SK-N-SH treated with all-trans-retinoic acid at 6 μM for 48 hours (cell line): ENCODE measurements around the gene UST.

Experiments used
- ATAC-seq: fragments of 200-7000 bp; cut with Tn5 transposase; 3 replicates; pipeline ENCODE4 v1.9.1; 2020; ENCODE audit warnings: mild to moderate bottlenecking, moderate library complexity
- ARNTL ChIP-seq: fragments of 450-650 bp; formaldehyde crosslinking; IDR thresholded peaks from 2 replicates; pipeline ENCODE4 v1.5.0; 2020; ENCODE audit warnings: low read depth, mild to moderate bottlenecking, moderate library complexity, borderline replicate concordance
- BACH2 ChIP-seq: fragments of 250-450 bp; sonication (Bioruptor Pico); IDR thresholded peaks from 2 replicates; pipeline ENCODE4 v1.9.0; 2021; ENCODE audit warnings: mild to moderate bottlenecking, borderline replicate concordance
- CSDC2 ChIP-seq: fragments of 250-450 bp; sonication (Bioruptor Pico); IDR thresholded peaks from 2 replicates; pipeline ENCODE4 v1.5.0; 2020; ENCODE audit warnings: mild to moderate bottlenecking, moderate library complexity
- GLIS3 ChIP-seq: fragments of 250-450 bp; sonication (Bioruptor Pico); IDR thresholded peaks from 2 replicates; pipeline ENCODE4 v1.5.0; 2020; ENCODE audit warnings: mild to moderate bottlenecking, moderate library complexity
- ISL1 ChIP-seq: fragments of 250-450 bp; sonication (Bioruptor Pico); IDR thresholded peaks from 2 replicates; pipeline ENCODE4 v2.1.2; 2022; ENCODE audit warnings: mild to moderate bottlenecking, moderate library complexity
- OSR1 ChIP-seq: fragments of 250-450 bp; sonication (Bioruptor Pico); IDR thresholded peaks from 2 replicates; pipeline ENCODE4 v1.8.0; 2022; ENCODE audit warnings: moderate library complexity, mild to moderate bottlenecking, inconsistent platforms
- PPARA ChIP-seq: fragments of 250-450 bp; sonication (Bioruptor Pico); IDR thresholded peaks from 2 replicates; pipeline ENCODE4 v1.5.0; 2020; ENCODE audit warnings: mild to moderate bottlenecking, borderline replicate concordance
- RARB ChIP-seq: fragments of 250-450 bp; sonication (Bioruptor Pico); IDR thresholded peaks from 2 replicates; pipeline ENCODE4 v1.8.0; 2021; ENCODE audit warnings: mild to moderate bottlenecking, moderate library complexity
- SNAI2 ChIP-seq: fragments of 250-450 bp; sonication (Bioruptor Pico); IDR thresholded peaks from 2 replicates; pipeline ENCODE4 v1.5.0; 2020; ENCODE audit warnings: mild to moderate bottlenecking, moderate library complexity
- TOX ChIP-seq: fragments of 250-450 bp; sonication (Bioruptor Pico); IDR thresholded peaks from 2 replicates; pipeline ENCODE4 v1.8.0; 2021; ENCODE audit warnings: mild to moderate bottlenecking, moderate library complexity, borderline replicate concordance
- ZC3H10 ChIP-seq: fragments of 250-450 bp; sonication (Bioruptor Pico); IDR thresholded peaks from 2 replicates; pipeline ENCODE4 v1.5.1; 2021; ENCODE audit warnings: mild to moderate bottlenecking, moderate library complexity
- ZFP3 ChIP-seq: fragments of 250-450 bp; sonication (Bioruptor Pico); IDR thresholded peaks from 2 replicates; pipeline ENCODE4 v1.5.0; 2020; ENCODE audit warnings: mild to moderate bottlenecking, moderate library complexity
- ZFP30 ChIP-seq: fragments of 450-650 bp; formaldehyde crosslinking; IDR thresholded peaks from 2 replicates; pipeline ENCODE4 v1.5.0; 2022; ENCODE audit warnings: mild to moderate bottlenecking, moderate library complexity
- ZNF565 ChIP-seq: fragments of 450-650 bp; formaldehyde crosslinking; conservative IDR thresholded peaks from 2 replicates; pipeline ENCODE4 v1.5.0; 2020; ENCODE audit warnings: low read depth, mild to moderate bottlenecking, moderate library complexity
- ZNF70 ChIP-seq: fragments of 450-650 bp; formaldehyde crosslinking; IDR thresholded peaks from 2 replicates; pipeline ENCODE4 v1.5.0; 2020; ENCODE audit warnings: mild to moderate bottlenecking, moderate library complexity
- TF ChIP-seq, protein P1 (sequence below): fragments of 250-450 bp; sonication (Bioruptor Pico); IDR thresholded peaks from 2 replicates; pipeline ENCODE4 v1.8.0; 2020; ENCODE audit warnings: mild to moderate bottlenecking, moderate library complexity, borderline replicate concordance
- TF ChIP-seq, protein P2 (sequence below): fragments of 250-450 bp; sonication (Bioruptor Pico); IDR thresholded peaks from 2 replicates; pipeline ENCODE4 v1.5.1; 2021; ENCODE audit warnings: mild to moderate bottlenecking, moderate library complexity
- TF ChIP-seq, protein P3 (sequence below): fragments of 250-450 bp; sonication (Bioruptor Pico); IDR thresholded peaks from 2 replicates; pipeline ENCODE4 v1.5.0; 2020; ENCODE audit warnings: mild to moderate bottlenecking, moderate library complexity
- TF ChIP-seq, protein P4 (sequence below): fragments of 250-450 bp; sonication (Bioruptor Pico); IDR thresholded peaks from 2 replicates; pipeline ENCODE4 v1.8.0; 2021; ENCODE audit warnings: low read depth, mild to moderate bottlenecking, moderate library complexity, borderline replicate concordance
- TF ChIP-seq, protein P5 (sequence below): fragments of 250-450 bp; sonication (Bioruptor Pico); IDR thresholded peaks from 2 replicates; pipeline ENCODE4 v1.5.1; 2020; ENCODE audit warnings: low read depth, mild to moderate bottlenecking, moderate library complexity

UST gene

DNA sequence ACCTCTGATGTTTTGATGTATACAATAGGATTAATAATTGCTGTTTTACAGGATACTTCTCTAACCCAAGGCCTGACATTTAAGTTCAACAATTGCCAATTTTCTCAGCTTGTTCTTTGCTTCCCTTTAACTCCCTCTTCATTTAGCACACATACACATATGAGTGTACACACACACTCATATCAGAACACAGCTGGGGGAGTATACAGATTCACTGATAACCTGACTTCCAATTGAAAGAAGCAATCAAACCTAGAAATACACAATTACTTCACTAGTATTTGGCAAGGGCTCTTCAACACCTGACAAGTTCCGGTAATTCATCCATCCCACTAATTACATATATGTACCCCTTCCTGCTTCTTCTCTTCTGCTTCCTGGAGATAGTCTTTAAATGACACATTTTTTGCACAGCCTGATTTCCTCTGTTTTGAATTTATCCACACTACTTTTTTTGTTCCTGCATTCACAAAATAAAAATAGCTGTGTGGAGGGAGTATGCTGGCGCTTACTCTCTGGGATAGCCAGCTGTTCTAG lies 11.2 kb downstream of the UST start:
- no peak for ATAC-seq

DNA sequence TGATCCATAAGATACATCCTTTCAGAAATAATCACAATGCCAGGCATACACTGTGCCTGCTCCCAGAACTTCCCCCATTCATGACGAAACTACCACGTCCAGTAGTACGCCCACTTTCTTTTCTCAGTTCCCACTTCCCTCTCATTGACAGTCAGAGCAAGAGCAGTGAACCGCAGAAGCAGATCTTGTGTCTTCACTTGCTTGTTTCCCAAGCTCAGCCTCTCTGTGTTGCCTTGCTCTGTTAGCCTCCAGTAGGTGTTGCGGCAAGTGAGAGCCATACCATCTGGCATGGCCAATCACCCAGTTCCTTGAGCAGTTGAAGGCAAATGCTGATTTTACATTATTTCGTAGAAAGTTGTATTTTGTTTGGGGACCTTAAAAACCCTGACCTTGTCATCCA lies 11.7 kb downstream of the UST start:
- ATAC-seq = no peak
- TF ChIP-seq TOX (CRISPR knock-in tag) = no peak
- no peak for TF ChIP-seq CSDC2 (CRISPR knock-in tag)
- no peak for TF ChIP-seq ARNTL (CRISPR knock-in tag)
- TF ChIP-seq, protein P1, sequence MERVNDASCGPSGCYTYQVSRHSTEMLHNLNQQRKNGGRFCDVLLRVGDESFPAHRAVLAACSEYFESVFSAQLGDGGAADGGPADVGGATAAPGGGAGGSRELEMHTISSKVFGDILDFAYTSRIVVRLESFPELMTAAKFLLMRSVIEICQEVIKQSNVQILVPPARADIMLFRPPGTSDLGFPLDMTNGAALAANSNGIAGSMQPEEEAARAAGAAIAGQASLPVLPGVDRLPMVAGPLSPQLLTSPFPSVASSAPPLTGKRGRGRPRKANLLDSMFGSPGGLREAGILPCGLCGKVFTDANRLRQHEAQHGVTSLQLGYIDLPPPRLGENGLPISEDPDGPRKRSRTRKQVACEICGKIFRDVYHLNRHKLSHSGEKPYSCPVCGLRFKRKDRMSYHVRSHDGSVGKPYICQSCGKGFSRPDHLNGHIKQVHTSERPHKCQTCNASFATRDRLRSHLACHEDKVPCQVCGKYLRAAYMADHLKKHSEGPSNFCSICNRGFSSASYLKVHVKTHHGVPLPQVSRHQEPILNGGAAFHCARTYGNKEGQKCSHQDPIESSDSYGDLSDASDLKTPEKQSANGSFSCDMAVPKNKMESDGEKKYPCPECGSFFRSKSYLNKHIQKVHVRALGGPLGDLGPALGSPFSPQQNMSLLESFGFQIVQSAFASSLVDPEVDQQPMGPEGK (CRISPR knock-in tag) = no peak
- no peak for TF ChIP-seq ZNF565
- TF ChIP-seq SNAI2 (CRISPR knock-in tag) = no peak
- TF ChIP-seq, protein P2, sequence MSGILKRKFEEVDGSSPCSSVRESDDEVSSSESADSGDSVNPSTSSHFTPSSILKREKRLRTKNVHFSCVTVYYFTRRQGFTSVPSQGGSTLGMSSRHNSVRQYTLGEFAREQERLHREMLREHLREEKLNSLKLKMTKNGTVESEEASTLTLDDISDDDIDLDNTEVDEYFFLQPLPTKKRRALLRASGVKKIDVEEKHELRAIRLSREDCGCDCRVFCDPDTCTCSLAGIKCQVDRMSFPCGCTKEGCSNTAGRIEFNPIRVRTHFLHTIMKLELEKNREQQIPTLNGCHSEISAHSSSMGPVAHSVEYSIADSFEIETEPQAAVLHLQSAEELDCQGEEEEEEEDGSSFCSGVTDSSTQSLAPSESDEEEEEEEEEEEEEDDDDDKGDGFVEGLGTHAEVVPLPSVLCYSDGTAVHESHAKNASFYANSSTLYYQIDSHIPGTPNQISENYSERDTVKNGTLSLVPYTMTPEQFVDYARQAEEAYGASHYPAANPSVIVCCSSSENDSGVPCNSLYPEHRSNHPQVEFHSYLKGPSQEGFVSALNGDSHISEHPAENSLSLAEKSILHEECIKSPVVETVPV = no peak
- TF ChIP-seq ZNF70 (CRISPR knock-in tag) = no peak
- TF ChIP-seq RARB (CRISPR knock-in tag) = no peak
- TF ChIP-seq, all 23 proteins: peak for 0

More for the DNA sequence above, 11.2 kb downstream of the UST start:
- TF ChIP-seq BACH2 (CRISPR knock-in tag) (no peak), ZC3H10 (no peak), SNAI2 (CRISPR knock-in tag) (no peak), ARNTL (CRISPR knock-in tag) (no peak), GLIS3 (CRISPR knock-in tag) (no peak), ZFP30 (no peak), ISL1 (no peak), ZFP3 (CRISPR knock-in tag) (no peak), OSR1 (CRISPR knock-in tag) (no peak), PPARA (CRISPR knock-in tag) (no peak), ZNF70 (CRISPR knock-in tag) (no peak), RARB (CRISPR knock-in tag) (no peak)
- TF ChIP-seq, protein P3, sequence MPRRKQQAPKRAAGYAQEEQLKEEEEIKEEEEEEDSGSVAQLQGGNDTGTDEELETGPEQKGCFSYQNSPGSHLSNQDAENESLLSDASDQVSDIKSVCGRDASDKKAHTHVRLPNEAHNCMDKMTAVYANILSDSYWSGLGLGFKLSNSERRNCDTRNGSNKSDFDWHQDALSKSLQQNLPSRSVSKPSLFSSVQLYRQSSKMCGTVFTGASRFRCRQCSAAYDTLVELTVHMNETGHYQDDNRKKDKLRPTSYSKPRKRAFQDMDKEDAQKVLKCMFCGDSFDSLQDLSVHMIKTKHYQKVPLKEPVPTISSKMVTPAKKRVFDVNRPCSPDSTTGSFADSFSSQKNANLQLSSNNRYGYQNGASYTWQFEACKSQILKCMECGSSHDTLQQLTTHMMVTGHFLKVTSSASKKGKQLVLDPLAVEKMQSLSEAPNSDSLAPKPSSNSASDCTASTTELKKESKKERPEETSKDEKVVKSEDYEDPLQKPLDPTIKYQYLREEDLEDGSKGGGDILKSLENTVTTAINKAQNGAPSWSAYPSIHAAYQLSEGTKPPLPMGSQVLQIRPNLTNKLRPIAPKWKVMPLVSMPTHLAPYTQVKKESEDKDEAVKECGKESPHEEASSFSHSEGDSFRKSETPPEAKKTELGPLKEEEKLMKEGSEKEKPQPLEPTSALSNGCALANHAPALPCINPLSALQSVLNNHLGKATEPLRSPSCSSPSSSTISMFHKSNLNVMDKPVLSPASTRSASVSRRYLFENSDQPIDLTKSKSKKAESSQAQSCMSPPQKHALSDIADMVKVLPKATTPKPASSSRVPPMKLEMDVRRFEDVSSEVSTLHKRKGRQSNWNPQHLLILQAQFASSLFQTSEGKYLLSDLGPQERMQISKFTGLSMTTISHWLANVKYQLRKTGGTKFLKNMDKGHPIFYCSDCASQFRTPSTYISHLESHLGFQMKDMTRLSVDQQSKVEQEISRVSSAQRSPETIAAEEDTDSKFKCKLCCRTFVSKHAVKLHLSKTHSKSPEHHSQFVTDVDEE (CRISPR knock-in tag) = no peak
- TF ChIP-seq, protein P2 = no peak
- TF ChIP-seq, protein P4, sequence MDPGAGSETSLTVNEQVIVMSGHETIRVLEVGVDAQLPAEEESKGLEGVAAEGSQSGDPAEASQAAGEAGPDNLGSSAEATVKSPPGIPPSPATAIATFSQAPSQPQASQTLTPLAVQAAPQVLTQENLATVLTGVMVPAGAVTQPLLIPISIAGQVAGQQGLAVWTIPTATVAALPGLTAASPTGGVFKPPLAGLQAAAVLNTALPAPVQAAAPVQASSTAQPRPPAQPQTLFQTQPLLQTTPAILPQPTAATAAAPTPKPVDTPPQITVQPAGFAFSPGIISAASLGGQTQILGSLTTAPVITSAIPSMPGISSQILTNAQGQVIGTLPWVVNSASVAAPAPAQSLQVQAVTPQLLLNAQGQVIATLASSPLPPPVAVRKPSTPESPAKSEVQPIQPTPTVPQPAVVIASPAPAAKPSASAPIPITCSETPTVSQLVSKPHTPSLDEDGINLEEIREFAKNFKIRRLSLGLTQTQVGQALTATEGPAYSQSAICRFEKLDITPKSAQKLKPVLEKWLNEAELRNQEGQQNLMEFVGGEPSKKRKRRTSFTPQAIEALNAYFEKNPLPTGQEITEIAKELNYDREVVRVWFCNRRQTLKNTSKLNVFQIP (CRISPR knock-in tag) = no peak
- TF ChIP-seq, protein P5, sequence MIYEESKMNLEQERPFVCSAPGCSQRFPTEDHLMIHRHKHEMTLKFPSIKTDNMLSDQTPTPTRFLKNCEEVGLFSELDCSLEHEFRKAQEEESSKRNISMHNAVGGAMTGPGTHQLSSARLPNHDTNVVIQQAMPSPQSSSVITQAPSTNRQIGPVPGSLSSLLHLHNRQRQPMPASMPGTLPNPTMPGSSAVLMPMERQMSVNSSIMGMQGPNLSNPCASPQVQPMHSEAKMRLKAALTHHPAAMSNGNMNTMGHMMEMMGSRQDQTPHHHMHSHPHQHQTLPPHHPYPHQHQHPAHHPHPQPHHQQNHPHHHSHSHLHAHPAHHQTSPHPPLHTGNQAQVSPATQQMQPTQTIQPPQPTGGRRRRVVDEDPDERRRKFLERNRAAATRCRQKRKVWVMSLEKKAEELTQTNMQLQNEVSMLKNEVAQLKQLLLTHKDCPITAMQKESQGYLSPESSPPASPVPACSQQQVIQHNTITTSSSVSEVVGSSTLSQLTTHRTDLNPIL (CRISPR knock-in tag) = no peak
- TF ChIP-seq, protein P1 (CRISPR knock-in tag) = no peak
